Neutrophil (primary cell): ENCODE results near the gene CYP2C19.

Experiments used
- H3K27ac ChIP-seq: fragments of 200-600 bp; sonication (generic); 2 replicates; pipeline ENCODE4 v1.5.1; 2016; ENCODE audit warnings: mild to moderate bottlenecking, moderate library complexity
- H3K27me3 ChIP-seq: fragments of 200-600 bp; sonication (generic); 2 replicates; pipeline ENCODE4 v1.6.0; 2016; ENCODE audit warnings: mild to moderate bottlenecking
- H3K36me3 ChIP-seq: fragments of 200-600 bp; sonication (generic); 2 replicates; pipeline ENCODE4 v1.5.1; 2017
- H3K4me1 ChIP-seq, 2 experiments: fragments of 200-600 bp in 1 of 2; sonication (generic) in 1 of 2; 1 replicate in 1 of 2; 2 replicates in 1 of 2; pipeline versions ENCODE4 v1.5.1 to v1.6.1; 2013 to 2016; ENCODE audit warnings: low read depth in 1 of 2, low read length in 1 of 2, mild to moderate bottlenecking in 1 of 2, moderate library complexity in 1 of 2; ENCODE audit not compliant: control insufficient read depth in 1 of 2, insufficient read depth in 1 of 2
- H3K4me3 ChIP-seq, 2 experiments: fragments of 200-600 bp in 1 of 2; sonication (generic) in 1 of 2; 1 replicate in 1 of 2; 2 replicates in 1 of 2; pipeline ENCODE4 v1.5.1; 2013 to 2016; ENCODE audit warnings: low read depth in 1 of 2, low read length in 1 of 2, mild to moderate bottlenecking in 1 of 2, moderate library complexity in 1 of 2
- H3K9me3 ChIP-seq: fragments of 200-600 bp; sonication (generic); 2 replicates; pipeline ENCODE4 v1.5.1; 2016
- TF ChIP-seq, protein P1 (sequence below): fragments of 200-600 bp; sonication (generic); IDR thresholded peaks from 2 replicates; pipeline ENCODE4 v1.5.1; 2016; ENCODE audit warnings: antibody characterized with exemption

Gene CYP2C19

DNA sequence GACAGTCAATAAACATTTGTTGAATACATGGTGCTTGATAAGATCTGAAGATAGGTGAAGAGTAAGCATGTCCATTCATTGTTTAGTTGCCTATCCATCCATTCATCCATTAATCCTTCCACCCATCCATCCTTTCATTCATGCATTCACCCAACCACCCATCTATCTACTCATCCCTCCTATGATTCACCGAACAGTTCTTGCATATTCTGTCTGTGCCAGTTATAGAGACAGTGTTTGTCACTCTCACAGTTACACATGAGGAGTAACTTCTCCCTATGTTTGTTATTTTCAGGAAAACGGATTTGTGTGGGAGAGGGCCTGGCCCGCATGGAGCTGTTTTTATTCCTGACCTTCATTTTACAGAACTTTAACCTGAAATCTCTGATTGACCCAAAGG, 90.0 kb downstream of the CYP2C19 start:
- TF ChIP-seq, protein P1, sequence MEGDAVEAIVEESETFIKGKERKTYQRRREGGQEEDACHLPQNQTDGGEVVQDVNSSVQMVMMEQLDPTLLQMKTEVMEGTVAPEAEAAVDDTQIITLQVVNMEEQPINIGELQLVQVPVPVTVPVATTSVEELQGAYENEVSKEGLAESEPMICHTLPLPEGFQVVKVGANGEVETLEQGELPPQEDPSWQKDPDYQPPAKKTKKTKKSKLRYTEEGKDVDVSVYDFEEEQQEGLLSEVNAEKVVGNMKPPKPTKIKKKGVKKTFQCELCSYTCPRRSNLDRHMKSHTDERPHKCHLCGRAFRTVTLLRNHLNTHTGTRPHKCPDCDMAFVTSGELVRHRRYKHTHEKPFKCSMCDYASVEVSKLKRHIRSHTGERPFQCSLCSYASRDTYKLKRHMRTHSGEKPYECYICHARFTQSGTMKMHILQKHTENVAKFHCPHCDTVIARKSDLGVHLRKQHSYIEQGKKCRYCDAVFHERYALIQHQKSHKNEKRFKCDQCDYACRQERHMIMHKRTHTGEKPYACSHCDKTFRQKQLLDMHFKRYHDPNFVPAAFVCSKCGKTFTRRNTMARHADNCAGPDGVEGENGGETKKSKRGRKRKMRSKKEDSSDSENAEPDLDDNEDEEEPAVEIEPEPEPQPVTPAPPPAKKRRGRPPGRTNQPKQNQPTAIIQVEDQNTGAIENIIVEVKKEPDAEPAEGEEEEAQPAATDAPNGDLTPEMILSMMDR, result no peak
- no peaks in the 10 kb centered on the region for H3K27me3 ChIP-seq
- no peak overlapping the region for H3K4me3 ChIP-seq
- no peak overlapping the region for H3K27ac ChIP-seq
- H3K4me1 ChIP-seq, result no peaks in the 10 kb centered on the region
- no peaks in the 10 kb centered on the region for H3K36me3 ChIP-seq
- H3K9me3 ChIP-seq, result no peaks in the 10 kb centered on the region

DNA sequence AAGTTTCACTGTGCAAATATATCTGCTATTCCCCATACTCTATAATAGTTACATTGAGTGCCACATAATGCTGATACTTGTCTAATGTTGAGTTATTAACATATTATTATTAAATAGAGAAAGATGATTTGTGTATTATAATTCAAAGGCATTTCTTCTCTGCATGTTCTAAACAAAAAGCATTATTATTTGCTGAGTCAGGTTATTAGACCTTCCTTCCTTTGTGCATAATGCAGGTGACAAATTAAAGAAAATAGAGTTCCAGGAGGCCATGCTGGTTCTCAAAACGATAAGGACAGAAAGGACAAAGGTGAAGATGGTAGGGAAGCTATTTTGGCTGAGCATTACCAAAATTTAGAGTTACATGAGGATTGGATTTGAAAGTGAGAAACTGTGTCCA, 90.6 kb downstream of the CYP2C19 start:
- no peaks in the 10 kb centered on the region for H3K36me3 ChIP-seq
- TF ChIP-seq, protein P1, result no peak
- H3K9me3 ChIP-seq, result no peaks in the 10 kb centered on the region
- no peak overlapping the region for H3K27ac ChIP-seq
- no peak overlapping the region for H3K4me3 ChIP-seq
- no peaks in the 10 kb centered on the region for H3K27me3 ChIP-seq
- no peaks in the 10 kb centered on the region for H3K4me1 ChIP-seq

DNA sequence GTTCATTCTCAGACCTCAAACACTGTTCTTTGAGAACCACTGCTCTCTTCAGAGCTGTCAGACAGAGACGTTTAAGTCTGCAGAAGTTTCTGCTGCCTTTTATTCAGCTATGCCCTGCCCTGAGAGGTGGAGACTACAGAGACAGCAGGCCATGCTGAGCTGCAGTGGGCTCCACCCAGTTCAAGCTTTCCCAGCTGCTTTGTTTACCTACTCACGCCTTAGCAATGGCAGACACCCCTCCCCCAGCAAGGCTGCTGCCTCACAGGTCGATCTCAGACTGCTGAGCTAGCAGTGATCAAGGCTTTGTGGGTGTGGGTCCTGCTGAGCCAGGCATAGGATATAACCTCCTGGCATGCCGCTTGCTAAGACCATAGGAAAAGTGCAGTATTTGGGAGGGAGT, 95.5 kb downstream of the CYP2C19 start:
- Histone ChIP-seq H3K9me3 (no peaks in the 10 kb centered on the region), H3K4me3 (no peak overlapping the region), H3K4me1 (no peaks in the 10 kb centered on the region), H3K27me3 (no peaks in the 10 kb centered on the region), H3K36me3 (no peaks in the 10 kb centered on the region), H3K27ac (no peak overlapping the region)
- TF ChIP-seq, protein P1, result no peak

DNA sequence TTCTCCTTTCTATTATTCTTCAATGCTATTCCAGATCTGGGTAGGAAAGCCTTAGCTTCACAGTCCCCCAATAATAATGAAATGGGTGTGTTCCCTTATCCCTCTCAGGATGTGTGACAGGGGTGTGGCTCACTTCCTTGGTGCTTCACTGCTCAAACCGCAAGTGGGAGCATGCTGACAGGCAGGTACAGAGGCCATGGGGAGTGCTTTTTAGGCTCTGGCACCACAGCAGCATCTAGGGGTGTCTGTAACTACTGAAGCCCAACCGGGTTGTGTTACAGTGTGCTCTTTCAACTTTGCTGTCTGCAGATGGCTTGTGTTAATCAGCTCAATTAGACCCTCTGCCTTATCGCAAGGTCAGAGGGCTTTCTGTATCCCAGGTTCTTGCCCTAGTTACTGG, 96.6 kb downstream of the CYP2C19 start:
- Histone ChIP-seq H3K4me3 (no peak overlapping the region), H3K27me3 (no peaks in the 10 kb centered on the region), H3K36me3 (no peaks in the 10 kb centered on the region), H3K9me3 (no peaks in the 10 kb centered on the region), H3K27ac (no peak overlapping the region), H3K4me1 (no peaks in the 10 kb centered on the region)
- TF ChIP-seq, protein P1, result no peak

DNA sequence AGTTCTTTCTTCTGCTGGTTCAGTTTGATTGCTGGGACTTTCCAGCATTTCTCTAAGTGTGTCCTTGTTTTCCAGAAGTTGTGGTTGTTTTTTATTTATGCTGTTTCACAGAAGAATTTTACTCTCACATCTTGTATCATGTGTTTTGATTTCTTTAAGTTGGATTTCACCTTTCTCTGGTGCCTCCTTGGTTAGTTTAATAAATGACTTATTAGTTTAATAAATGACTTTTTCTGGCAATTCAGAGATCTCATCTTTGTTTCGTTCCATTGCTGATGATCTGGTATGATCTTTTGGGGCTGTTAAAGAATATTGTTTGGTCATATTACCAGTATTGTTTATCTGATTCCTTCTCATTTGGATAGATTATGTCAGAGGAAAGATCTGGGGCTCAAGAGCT, 116.2 kb downstream of the CYP2C19 start:
- TF ChIP-seq, protein P1, result no peak

DNA sequence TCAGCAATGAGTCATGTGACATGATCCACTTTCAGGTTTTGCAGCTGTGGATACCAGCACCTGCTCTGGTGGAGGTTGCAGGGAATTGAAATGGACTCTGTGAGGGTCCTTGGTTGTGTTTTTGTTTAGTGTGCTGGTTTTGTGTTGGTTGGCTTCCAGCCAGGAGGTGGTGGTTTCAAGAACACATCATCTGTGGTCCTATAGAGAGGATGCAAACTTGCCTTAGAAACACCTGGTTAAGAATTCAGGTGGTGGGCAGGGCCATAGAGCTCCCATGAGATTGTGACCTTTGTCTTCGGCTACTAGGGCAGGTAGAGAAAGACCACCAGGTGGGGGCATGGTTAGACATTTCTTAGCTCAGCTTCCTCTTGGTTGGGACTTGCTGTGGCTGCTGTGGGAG, 116.7 kb downstream of the CYP2C19 start:
- Histone ChIP-seq H3K4me1 (no peaks in the 10 kb centered on the region), H3K27me3 (no peaks in the 10 kb centered on the region), H3K27ac (no peak overlapping the region), H3K36me3 (no peaks in the 10 kb centered on the region), H3K4me3 (no peak overlapping the region), H3K9me3 (peaks cover 4% of the 10 kb centered on the region)
- TF ChIP-seq, protein P1, result no peak

More for the DNA sequence above, 116.2 kb downstream of the CYP2C19 start:
- Histone ChIP-seq H3K4me3 (no peak overlapping the region), H3K9me3 (peaks cover 4% of the 10 kb centered on the region), H3K4me1 (no peaks in the 10 kb centered on the region), H3K27me3 (no peaks in the 10 kb centered on the region), H3K27ac (no peak overlapping the region), H3K36me3 (no peaks in the 10 kb centered on the region)
